ENCODE data around the gene TET1. TPM values are rescaled to one million over a fixed set of nuclear protein-coding genes. Genes with fewer than 3 reads are reported as not detected.

TET1 gene
- total RNA-seq, 2 experiments from 2014 or later: 3.2 to 3.3 TPM

DNA sequence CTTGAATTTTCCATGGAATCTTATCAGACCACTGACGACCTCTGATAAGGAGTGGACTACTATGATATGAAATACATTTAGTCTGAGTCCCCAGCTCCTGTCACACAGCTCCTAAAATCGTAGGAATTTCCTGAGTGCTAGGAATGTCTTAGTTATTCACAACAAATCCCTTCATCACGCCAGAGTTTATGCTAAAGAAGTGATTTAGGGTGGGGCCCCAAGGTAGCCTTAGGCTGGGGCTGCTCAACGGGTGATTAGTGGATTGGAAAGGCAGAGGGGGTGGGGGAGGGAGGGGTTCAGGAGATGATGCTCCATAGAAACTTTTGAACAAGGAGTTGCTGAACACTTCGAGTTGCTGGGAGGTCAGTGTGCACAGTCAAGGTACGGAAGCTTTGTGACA lies 7.0 kb upstream of the TET1 start:
- DNase-seq (no peak), ATAC-seq (no peak)
- H3K27ac Mint-ChIP-seq: no peak overlapping the region
- H3K36me3 Mint-ChIP-seq (ENCODE audit: low read depth): no peaks in the 10 kb centered on the region
- H3K4me1 Mint-ChIP-seq (ENCODE audit: low read depth): no peaks in the 10 kb centered on the region
- H3K9me3 Mint-ChIP-seq (ENCODE audit: insufficient read depth): no peaks in the 10 kb centered on the region
- ChIA-PET POLR2A (no interaction called here), CTCF (interaction anchor here (0.7 kb wide), 1 partner anchor 34 kb away, joined by 3 read pairs; no protein-coding TSS in a partner anchor)
- no peak overlapping the region for H3K4me3 Mint-ChIP-seq
- peaks cover 13% of the 10 kb centered on the region for H3K27me3 Mint-ChIP-seq (ENCODE audit: low read depth)

DNA sequence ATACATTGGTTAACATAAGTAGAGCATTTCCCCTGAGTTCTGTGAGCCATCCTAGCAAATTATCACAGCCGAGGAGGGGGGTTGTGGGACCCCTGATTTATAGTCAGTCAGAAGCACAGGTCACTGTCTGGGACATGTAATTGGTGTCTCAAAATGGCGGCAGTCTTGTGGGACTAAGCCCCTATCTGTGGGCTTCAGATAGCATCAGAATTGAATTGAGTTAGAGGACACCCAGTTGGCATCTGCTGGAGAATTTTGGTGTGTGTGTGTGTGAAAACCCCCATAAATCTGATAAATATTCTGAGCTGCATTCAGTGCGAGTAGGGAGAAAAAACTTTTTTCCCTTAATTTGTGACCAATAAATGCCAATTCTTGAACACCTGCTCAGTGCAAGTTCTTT lies 6.5 kb upstream of the TET1 start:
- POLR2A ChIA-PET: no interaction called here

DNA sequence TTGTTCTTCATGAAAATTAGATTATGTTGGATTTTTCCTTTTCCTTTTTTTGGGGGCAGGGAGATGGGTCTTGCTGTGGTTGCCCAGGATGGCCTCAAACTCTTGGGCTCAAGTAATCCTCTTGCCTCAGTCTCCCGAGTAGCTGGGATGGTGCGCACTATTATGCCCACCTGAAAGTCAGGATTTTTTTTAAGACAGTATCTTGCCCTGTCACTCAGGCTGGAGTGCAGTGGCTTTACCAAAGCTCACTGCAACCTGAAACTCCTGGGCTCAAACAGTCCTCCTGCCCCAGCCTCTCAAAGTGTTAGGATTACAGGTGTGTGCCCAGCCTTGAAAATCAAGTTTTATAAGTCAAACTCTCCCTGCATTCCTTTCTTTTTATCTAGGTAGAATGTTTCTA lies 1.7 kb upstream of the TET1 start:
- DNase-seq (no peak), ATAC-seq (no peak)
- H3K4me1 Mint-ChIP-seq (ENCODE audit: low read depth): peaks cover 23% of the 10 kb centered on the region
- ChIA-PET CTCF (no interaction called here), POLR2A (no interaction called here)
- H3K27ac Mint-ChIP-seq: no peak overlapping the region
- H3K9me3 Mint-ChIP-seq (ENCODE audit: insufficient read depth): no peaks in the 10 kb centered on the region
- H3K27me3 Mint-ChIP-seq (ENCODE audit: low read depth): peaks cover 47% of the 10 kb centered on the region
- no peak overlapping the region for H3K4me3 Mint-ChIP-seq
- no peaks in the 10 kb centered on the region for H3K36me3 Mint-ChIP-seq (ENCODE audit: low read depth)

More for the DNA sequence above, 6.5 kb upstream of the TET1 start:
- CTCF ChIA-PET: interaction anchor here (0.6 kb wide), 1 partner anchor 22 kb away, joined by 3 read pairs; no protein-coding TSS in a partner anchor
- no peak for ATAC-seq
- H3K27me3 Mint-ChIP-seq (ENCODE audit: low read depth): peaks cover 15% of the 10 kb centered on the region
- no peak overlapping the region for H3K4me3 Mint-ChIP-seq
- no peaks in the 10 kb centered on the region for H3K9me3 Mint-ChIP-seq (ENCODE audit: insufficient read depth)
- H3K4me1 Mint-ChIP-seq (ENCODE audit: low read depth): no peaks in the 10 kb centered on the region
- H3K36me3 Mint-ChIP-seq (ENCODE audit: low read depth): no peaks in the 10 kb centered on the region
- no peak for DNase-seq
- no peak overlapping the region for H3K27ac Mint-ChIP-seq

DNA sequence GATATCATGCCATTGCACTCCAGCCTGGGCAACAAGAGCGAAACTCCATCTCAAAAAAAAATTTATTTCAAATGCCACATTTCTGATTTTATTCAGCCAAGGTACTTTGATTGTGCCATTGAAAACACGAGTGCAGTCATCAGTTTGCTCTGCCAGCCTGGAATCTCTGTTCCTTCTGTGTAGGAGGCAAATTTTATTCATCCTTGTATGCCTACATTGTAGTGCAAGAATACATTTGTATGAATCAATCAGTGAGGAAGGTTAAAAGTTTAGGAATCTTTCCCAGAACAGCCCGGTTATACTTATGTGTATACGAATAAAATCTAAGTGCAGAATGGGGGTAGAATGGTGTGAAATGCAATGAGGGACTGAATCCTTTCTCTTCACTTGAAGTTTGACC lies 886 bp upstream of the TET1 start:
- no peaks in the 10 kb centered on the region for H3K36me3 Mint-ChIP-seq (ENCODE audit: low read depth)
- POLR2A ChIA-PET: no interaction called here
- no peak for ATAC-seq
- H3K4me3 Mint-ChIP-seq: no peak overlapping the region
- peaks cover 23% of the 10 kb centered on the region for H3K4me1 Mint-ChIP-seq (ENCODE audit: low read depth)
- no peak overlapping the region for H3K27ac Mint-ChIP-seq
- CTCF ChIA-PET: interaction anchor here (3.3 kb wide), 1 partner anchor 9 kb away, joined by 11 read pairs; no protein-coding TSS in a partner anchor
- peaks cover 52% of the 10 kb centered on the region for H3K27me3 Mint-ChIP-seq (ENCODE audit: low read depth)
- H3K9me3 Mint-ChIP-seq (ENCODE audit: insufficient read depth): no peaks in the 10 kb centered on the region
- no peak for DNase-seq

DNA sequence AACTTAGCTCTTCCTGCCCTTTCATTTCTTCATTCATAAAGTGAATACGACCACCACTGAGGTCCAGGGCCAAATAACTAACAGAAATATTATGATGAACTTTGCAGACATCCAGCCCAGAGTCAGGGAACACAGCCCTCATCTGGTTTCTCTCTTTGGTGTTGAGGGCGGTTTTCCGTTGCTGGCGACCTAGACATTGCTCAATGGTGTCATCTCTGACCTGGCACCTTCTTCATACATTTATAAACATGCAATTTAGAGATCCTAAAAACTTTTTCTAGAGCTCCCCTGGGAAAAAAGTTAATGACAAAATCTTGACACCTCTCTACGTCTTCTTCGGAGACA lies 324 bp upstream of the TET1 start:
- DNase-seq (peak; percentile 34), ATAC-seq (peak; percentile 49)
- POLR2A ChIA-PET: interaction anchor here (0.8 kb wide), 1 partner anchor 40 kb away, joined by 3 read pairs; no protein-coding TSS in a partner anchor
- Mint-ChIP-seq H3K27me3 (ENCODE audit: low read depth) (peaks cover 58% of the 10 kb centered on the region), H3K27ac (no peak overlapping the region), H3K9me3 (ENCODE audit: insufficient read depth) (no peaks in the 10 kb centered on the region), H3K4me1 (ENCODE audit: low read depth) (peaks cover 23% of the 10 kb centered on the region), H3K4me3 (peak overlapping the region; percentile 65), H3K36me3 (ENCODE audit: low read depth) (no peaks in the 10 kb centered on the region)
- CTCF ChIA-PET: interaction anchor here (3.3 kb wide), 1 partner anchor 9 kb away, joined by 11 read pairs; no protein-coding TSS in a partner anchor

DNA sequence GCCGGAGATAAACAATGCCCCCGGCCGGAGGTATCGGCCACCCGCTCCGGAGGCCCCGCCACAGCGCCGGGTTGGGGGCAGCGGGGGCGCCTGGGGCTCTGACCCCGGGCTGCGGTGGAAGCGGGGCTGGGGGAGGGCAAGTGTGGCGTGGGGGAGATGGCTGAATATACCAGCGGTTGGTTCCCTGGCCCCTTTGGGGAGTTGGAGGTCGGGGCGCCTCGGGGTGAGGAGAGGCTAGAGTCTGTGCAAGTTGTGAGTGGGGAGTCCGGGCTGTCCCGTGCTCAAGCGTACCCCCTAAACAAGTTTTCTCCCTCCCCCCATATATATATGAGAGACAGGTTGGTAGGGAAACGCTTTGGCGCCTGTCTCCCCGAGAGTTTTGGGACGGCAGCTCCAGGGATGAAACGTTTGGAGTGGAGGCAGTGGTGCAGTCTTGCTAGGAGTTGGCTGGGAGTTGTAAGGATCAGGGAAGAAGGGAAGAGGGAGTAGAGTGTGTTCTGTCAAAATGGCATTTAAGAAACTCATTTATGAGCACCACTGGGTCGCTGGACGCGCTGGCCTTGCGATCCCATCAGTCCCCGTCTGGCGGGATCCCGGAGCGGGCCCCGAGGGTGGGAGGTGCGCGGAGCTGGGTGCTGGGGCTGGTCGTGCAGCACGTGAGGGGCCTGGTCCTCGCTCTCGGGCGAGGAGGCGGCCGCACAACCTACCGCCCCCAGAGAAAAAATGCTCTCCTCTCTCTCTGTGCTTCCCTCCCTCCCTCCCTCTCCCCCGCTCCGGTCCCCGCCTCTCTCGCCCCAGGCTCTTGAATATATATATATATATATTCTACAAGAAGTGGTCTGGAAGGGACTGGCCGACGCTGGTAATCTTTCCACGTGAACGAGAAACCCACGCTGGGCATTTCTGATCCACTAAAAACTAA lies 1.1 kb downstream of the TET1 start:
- ChIA-PET POLR2A (interaction anchor here (1.2 kb wide), 1 partner anchor 39 kb away, joined by 6 read pairs; no protein-coding TSS in a partner anchor), CTCF (interaction anchor here (3.3 kb wide), 1 partner anchor 11 kb away, joined by 11 read pairs; no protein-coding TSS in a partner anchor)
- peaks cover 23% of the 10 kb centered on the region for H3K4me1 Mint-ChIP-seq (ENCODE audit: low read depth)
- peak; percentile 27 for ATAC-seq
- no peak overlapping the region for H3K27ac Mint-ChIP-seq
- DNase-seq: no peak
- H3K4me3 Mint-ChIP-seq: peak overlapping the region; percentile 51
- H3K27me3 Mint-ChIP-seq (ENCODE audit: low read depth): peaks cover 65% of the 10 kb centered on the region
- H3K36me3 Mint-ChIP-seq (ENCODE audit: low read depth): no peaks in the 10 kb centered on the region
- no peaks in the 10 kb centered on the region for H3K9me3 Mint-ChIP-seq (ENCODE audit: insufficient read depth)

DNA sequence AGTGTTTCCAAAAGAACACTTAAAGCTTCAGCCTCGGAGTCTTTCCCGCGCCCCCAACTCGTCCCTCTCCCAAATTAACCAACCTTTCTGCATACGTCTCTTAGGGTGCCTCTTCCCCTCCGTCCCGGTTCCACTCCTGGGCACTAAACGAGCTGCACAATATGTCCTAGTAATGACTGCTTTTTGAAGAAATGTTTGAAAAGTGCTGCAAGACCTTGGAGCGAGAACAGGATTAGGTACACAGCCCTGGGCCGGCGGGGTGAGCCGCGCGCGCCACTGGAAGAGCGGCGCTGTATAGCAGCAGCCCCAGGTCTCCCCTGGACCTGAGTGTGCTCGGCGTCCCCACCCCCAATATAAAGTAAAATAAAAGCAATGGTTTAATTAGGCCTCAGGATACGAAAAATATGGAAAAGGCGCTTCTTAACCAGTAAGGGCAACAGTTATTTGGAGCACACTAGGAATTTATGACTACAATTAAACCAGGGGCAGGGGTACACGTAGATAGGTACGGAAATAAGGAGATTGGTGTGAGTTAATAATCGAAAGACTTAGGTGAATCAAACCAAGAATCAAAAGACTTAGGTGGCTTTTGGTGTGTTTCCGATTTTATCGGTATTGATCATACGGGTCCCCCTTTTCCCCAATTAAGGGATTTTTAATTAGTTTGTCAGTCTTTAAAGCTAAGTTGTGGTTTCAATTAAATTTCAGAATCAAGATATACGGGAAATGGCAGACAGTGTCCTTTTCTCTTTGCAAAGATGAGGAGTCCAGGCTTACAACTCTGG lies 1.9 kb downstream of the TET1 start:
- ATAC-seq (no peak), DNase-seq (no peak)
- Mint-ChIP-seq H3K27me3 (ENCODE audit: low read depth) (peaks cover 64% of the 10 kb centered on the region), H3K27ac (no peak overlapping the region), H3K9me3 (ENCODE audit: insufficient read depth) (no peaks in the 10 kb centered on the region), H3K36me3 (ENCODE audit: low read depth) (no peaks in the 10 kb centered on the region), H3K4me1 (ENCODE audit: low read depth) (peaks cover 29% of the 10 kb centered on the region), H3K4me3 (peak overlapping the region; percentile 1)
- CTCF ChIA-PET: interaction anchor here (3.3 kb wide), 1 partner anchor 12 kb away, joined by 11 read pairs; no protein-coding TSS in a partner anchor
- POLR2A ChIA-PET: interaction anchor here (1.2 kb wide), 1 partner anchor 38 kb away, joined by 6 read pairs; no protein-coding TSS in a partner anchor

DNA sequence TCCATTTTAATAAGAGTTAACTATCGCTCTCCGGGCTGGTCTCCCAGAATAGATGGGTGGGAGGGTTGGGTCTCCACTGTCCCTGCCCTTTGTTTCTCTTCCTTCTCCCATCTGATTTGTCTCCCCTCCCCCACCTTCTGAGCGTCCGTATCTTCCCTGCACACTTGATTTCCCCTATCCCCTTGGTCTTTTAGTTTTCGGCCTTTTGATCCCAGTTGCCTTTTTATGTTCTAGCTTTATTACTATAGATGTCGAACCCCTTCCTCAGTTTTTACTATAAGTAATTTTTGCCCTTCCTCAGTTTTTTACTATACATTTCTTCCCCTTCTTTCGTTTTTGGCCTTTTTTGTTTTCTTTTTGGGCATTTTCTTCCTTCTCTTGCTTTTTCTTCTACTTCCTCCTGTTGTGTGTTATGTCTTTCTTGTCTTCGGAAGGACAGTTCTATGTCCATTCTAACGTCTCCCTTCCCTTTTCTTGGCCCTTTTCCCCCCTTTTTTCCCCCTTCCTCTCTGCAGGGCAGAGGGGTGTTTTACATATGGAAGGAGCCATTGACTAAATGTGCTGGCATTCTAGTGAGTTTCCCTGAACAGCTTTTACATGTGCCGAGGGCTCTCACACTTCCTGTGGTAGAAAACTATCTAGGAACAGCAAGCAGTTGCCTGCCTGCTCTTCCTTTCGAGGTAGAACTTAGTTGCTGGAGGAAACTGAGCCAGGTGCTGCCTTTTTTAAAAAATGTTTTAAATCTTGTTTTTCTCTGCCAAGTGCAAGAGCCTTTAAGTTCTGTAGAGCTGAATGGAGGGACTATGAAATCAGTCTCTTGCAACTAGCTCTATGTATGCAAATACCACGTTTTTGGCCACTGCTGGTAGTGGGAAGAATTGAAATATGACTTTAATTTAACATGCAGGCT lies 2.8 kb downstream of the TET1 start:
- ATAC-seq: no peak
- Mint-ChIP-seq H3K4me1 (ENCODE audit: low read depth) (peaks cover 31% of the 10 kb centered on the region), H3K4me3 (no peak overlapping the region), H3K27me3 (ENCODE audit: low read depth) (peaks cover 60% of the 10 kb centered on the region), H3K27ac (no peak overlapping the region), H3K36me3 (ENCODE audit: low read depth) (no peaks in the 10 kb centered on the region), H3K9me3 (ENCODE audit: insufficient read depth) (no peaks in the 10 kb centered on the region)
- ChIA-PET CTCF (interaction anchor here (2.4 kb wide), 1 partner anchor 12 kb away, joined by 11 read pairs; no protein-coding TSS in a partner anchor), POLR2A (no interaction called here)
- no peak for DNase-seq

DNA sequence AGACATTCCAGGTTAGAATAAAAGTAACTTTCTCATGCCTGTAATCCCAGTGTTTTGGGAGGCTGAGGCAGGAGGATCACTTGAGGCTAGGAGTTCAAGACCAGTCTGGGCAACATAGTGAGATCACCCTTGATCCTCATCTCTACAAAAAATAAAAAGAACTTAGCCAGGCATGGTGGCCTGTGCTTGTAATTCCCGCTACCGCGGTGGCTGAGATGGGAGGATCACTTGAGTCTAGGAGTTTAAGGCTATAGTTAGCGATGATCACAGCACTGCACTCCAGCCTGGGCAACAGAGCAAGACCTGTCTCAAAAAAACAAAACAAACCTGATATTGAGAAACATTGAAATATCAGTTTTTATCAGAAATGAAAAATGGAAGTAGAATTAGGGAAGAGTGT lies 4.6 kb downstream of the TET1 start:
- DNase-seq (no peak), ATAC-seq (no peak)
- H3K36me3 Mint-ChIP-seq (ENCODE audit: low read depth): no peaks in the 10 kb centered on the region
- no peak overlapping the region for H3K4me3 Mint-ChIP-seq
- peaks cover 29% of the 10 kb centered on the region for H3K4me1 Mint-ChIP-seq (ENCODE audit: low read depth)
- H3K27ac Mint-ChIP-seq: no peak overlapping the region
- ChIA-PET POLR2A (no interaction called here), CTCF (interaction anchor here (2.4 kb wide), 1 partner anchor 14 kb away, joined by 11 read pairs; no protein-coding TSS in a partner anchor)
- peaks cover 46% of the 10 kb centered on the region for H3K27me3 Mint-ChIP-seq (ENCODE audit: low read depth)
- H3K9me3 Mint-ChIP-seq (ENCODE audit: insufficient read depth): no peaks in the 10 kb centered on the region

DNA sequence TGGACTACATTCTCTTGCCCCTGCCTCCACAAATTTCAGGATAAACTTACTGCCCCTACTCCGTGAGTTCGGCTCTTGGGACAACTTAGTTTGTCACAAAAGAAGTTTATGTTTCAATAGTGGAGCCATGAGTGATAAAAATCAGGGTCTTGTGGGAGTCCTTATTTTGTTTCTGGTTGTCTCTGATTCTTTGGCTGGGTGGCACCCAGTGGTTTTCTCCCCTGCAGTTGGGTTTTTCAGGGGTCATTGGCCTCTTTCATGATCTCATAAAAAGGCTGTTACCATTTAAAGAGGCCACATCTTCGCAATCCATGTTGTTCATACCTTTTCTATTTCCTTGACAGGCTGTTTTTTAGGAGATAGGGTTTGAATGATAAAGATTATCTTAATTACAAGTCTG lies 5.5 kb downstream of the TET1 start:
- CTCF ChIA-PET: no interaction called here
- Mint-ChIP-seq H3K4me3 (no peak overlapping the region), H3K27me3 (ENCODE audit: low read depth) (peaks cover 43% of the 10 kb centered on the region), H3K27ac (no peak overlapping the region), H3K36me3 (ENCODE audit: low read depth) (no peaks in the 10 kb centered on the region), H3K9me3 (ENCODE audit: insufficient read depth) (no peaks in the 10 kb centered on the region), H3K4me1 (ENCODE audit: low read depth) (peaks cover 26% of the 10 kb centered on the region)
- POLR2A ChIA-PET: no interaction called here
- DNase-seq (no peak), ATAC-seq (no peak)

DNA sequence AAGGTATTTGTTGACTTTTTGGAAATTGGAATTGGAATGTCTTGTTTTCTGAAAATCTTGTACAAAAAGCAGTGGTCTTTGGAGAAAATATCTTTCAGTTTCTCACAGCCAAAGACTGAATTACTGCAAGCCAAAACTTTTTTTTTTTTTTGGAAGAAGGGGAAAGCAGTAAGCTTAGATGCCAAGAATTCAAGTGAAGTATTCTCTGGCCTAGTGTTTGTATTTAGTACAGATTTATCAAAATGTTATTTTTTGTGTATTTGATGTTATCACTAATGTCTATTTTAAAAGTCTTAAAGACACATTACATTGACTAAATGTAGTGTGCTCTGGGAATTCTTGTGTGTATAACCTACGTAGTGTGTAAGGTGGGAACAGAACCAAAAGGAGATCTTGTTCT lies 6.2 kb downstream of the TET1 start:
- H3K27ac Mint-ChIP-seq: no peak overlapping the region
- peaks cover 22% of the 10 kb centered on the region for H3K4me1 Mint-ChIP-seq (ENCODE audit: low read depth)
- ATAC-seq (no peak), DNase-seq (no peak)
- ChIA-PET CTCF (interaction anchor here (1.4 kb wide), 1 partner anchor 16 kb away, joined by 3 read pairs; no protein-coding TSS in a partner anchor), POLR2A (no interaction called here)
- H3K36me3 Mint-ChIP-seq (ENCODE audit: low read depth): no peaks in the 10 kb centered on the region
- no peak overlapping the region for H3K4me3 Mint-ChIP-seq
- H3K27me3 Mint-ChIP-seq (ENCODE audit: low read depth): peaks cover 39% of the 10 kb centered on the region
- no peaks in the 10 kb centered on the region for H3K9me3 Mint-ChIP-seq (ENCODE audit: insufficient read depth)
